ENCODE measurements around the gene KCNMA1. TPM values are rescaled to one million over a fixed set of nuclear protein-coding genes. Genes with fewer than 3 reads are reported as not detected.

KCNMA1 gene
- total RNA-seq, 1 experiment from 2014 or later = 20.7 TPM

GRCh38 chr10:77152256-77152655 is 485.4 kb downstream of the KCNMA1 start:
- H3K36me3 ChIP-seq (ENCODE audit: control insufficient read depth, insufficient read depth, low read length) = no peaks in the 10 kb centered on the region
- ChIA-PET CTCF (no interaction called here), POLR2A (no interaction called here)
- Mint-ChIP-seq H3K4me1 (ENCODE audit: low read depth, unreplicated experiment) (no peaks in the 10 kb centered on the region), H3K27me3 (ENCODE audit: insufficient read depth, unreplicated experiment) (peaks cover 2% of the 10 kb centered on the region), H3K36me3 (ENCODE audit: insufficient read depth, unreplicated experiment) (no peaks in the 10 kb centered on the region), H3K27ac (ENCODE audit: unreplicated experiment) (no peak overlapping the region), H3K4me3 (ENCODE audit: unreplicated experiment) (no peak overlapping the region), H3K9me3 (ENCODE audit: unreplicated experiment) (no peaks in the 10 kb centered on the region)
- no peak for TF ChIP-seq CTCF (IDR thresholded peaks at IDR 0.05; ENCODE audit: insufficient read depth in 1 of 2, low read depth in 1 of 2, low read length in 1 of 2, severe bottlenecking in 1 of 2, unreplicated experiment in 1 of 2)
- peaks cover 11% of the 10 kb centered on the region for H3K4me1 ChIP-seq
- DNase-seq = no peak
- H3K4me3 ChIP-seq (ENCODE audit: low read depth, low read length) = no peak overlapping the region
- no TSS peak for BruUV-seq (replicated peaks)
- no peaks in the 10 kb centered on the region for H3K27me3 ChIP-seq (replicated peaks; ENCODE audit: control insufficient read depth, insufficient read depth, low read length)
- intact Hi-C loops (cut with micrococcal nuclease; ENCODE audit: unreplicated experiment) = no loop called here
- no peaks in the 10 kb centered on the region for H3K9me3 ChIP-seq

GRCh38 chr10:77151408-77151807 is 486.2 kb downstream of the KCNMA1 start:
- Mint-ChIP-seq H3K36me3 (ENCODE audit: insufficient read depth, unreplicated experiment) (no peaks in the 10 kb centered on the region), H3K27me3 (ENCODE audit: insufficient read depth, unreplicated experiment) (peaks cover 3% of the 10 kb centered on the region), H3K27ac (ENCODE audit: unreplicated experiment) (no peak overlapping the region), H3K4me3 (ENCODE audit: unreplicated experiment) (no peak overlapping the region), H3K9me3 (ENCODE audit: unreplicated experiment) (no peaks in the 10 kb centered on the region), H3K4me1 (ENCODE audit: low read depth, unreplicated experiment) (no peaks in the 10 kb centered on the region)
- no peaks in the 10 kb centered on the region for H3K27me3 ChIP-seq (replicated peaks; ENCODE audit: control insufficient read depth, insufficient read depth, low read length)
- BruUV-seq (replicated peaks) = no TSS peak
- H3K36me3 ChIP-seq (ENCODE audit: control insufficient read depth, insufficient read depth, low read length) = no peaks in the 10 kb centered on the region
- ChIA-PET CTCF (no interaction called here), POLR2A (no interaction called here)
- no peak for DNase-seq
- H3K4me3 ChIP-seq (ENCODE audit: low read depth, low read length) = no peak overlapping the region
- no peaks in the 10 kb centered on the region for H3K9me3 ChIP-seq
- intact Hi-C loops (cut with micrococcal nuclease; ENCODE audit: unreplicated experiment) = no loop called here
- peaks cover 2% of the 10 kb centered on the region for H3K4me1 ChIP-seq
- TF ChIP-seq CTCF (IDR thresholded peaks at IDR 0.05; ENCODE audit: insufficient read depth in 1 of 2, low read depth in 1 of 2, low read length in 1 of 2, severe bottlenecking in 1 of 2, unreplicated experiment in 1 of 2) = no peak

DNA sequence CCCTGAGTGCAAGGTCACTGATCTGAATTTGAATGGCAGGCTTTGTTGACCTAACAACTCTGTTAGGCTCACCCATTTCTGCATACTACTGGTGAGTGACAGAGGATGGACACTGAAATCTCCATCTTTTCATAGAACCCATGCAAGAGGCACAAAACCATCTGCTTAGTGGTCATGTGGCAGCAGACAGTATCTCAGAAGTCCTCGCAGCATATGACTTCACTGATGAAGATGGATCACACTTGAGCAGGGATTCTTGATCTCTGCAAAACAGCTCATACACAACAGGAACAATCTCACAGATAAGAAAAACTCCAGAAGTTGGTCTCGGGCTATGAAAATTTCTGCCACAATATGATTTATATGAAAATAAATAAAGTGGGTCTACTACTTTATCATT is 487.9 kb downstream of the KCNMA1 start:
- H3K4me3 Mint-ChIP-seq (ENCODE audit: unreplicated experiment) = no peak overlapping the region
- no TSS peak for BruUV-seq (replicated peaks)
- H3K4me1 Mint-ChIP-seq (ENCODE audit: low read depth, unreplicated experiment) = no peaks in the 10 kb centered on the region
- intact Hi-C loops (cut with micrococcal nuclease; ENCODE audit: unreplicated experiment) = no loop called here
- peaks cover 3% of the 10 kb centered on the region for H3K27me3 Mint-ChIP-seq (ENCODE audit: insufficient read depth, unreplicated experiment)
- no peak for TF ChIP-seq CTCF (IDR thresholded peaks at IDR 0.05; ENCODE audit: insufficient read depth in 1 of 2, low read depth in 1 of 2, low read length in 1 of 2, severe bottlenecking in 1 of 2, unreplicated experiment in 1 of 2)
- ChIA-PET POLR2A (no interaction called here), CTCF (no interaction called here)
- no peaks in the 10 kb centered on the region for H3K27me3 ChIP-seq (replicated peaks; ENCODE audit: control insufficient read depth, insufficient read depth, low read length)
- no peaks in the 10 kb centered on the region for H3K36me3 ChIP-seq (ENCODE audit: control insufficient read depth, insufficient read depth, low read length)
- no peaks in the 10 kb centered on the region for H3K9me3 ChIP-seq
- DNase-seq = no peak
- no peak overlapping the region for H3K27ac Mint-ChIP-seq (ENCODE audit: unreplicated experiment)
- H3K36me3 Mint-ChIP-seq (ENCODE audit: insufficient read depth, unreplicated experiment) = no peaks in the 10 kb centered on the region
- no peaks in the 10 kb centered on the region for H3K4me1 ChIP-seq
- H3K4me3 ChIP-seq (ENCODE audit: low read depth, low read length) = no peak overlapping the region
- H3K9me3 Mint-ChIP-seq (ENCODE audit: unreplicated experiment) = no peaks in the 10 kb centered on the region
